Sigmoid colon (tissue), 4 donors: ENCODE measurements around the gene IRAG1.
A peak's percentile ranks its signal among the peaks of the same experiment; 100 is the strongest.

Experiments
- CTCF ChIP-seq, 4 experiments: fragments of 450-650 bp in 3 of 4; fragments of 200-600 bp in 1 of 4; IDR thresholded peaks; one replicate each; pipeline ENCODE4 v1.5.1; 2016 to 2019; ENCODE audit warnings: antibody characterized with exemption in 4 of 4, mild to moderate bottlenecking in 3 of 4, moderate library complexity in 2 of 4
- POLR2A ChIP-seq, 2 donors: fragments of 450-650 bp; IDR thresholded peaks; one replicate each; pipeline ENCODE4 v1.6.1; 2016; ENCODE audit warnings: antibody characterized with exemption in 2 of 2, mild to moderate bottlenecking in 2 of 2, moderate library complexity in 2 of 2
- POLR2AphosphoS5 ChIP-seq, 4 donors: sonication (generic); formaldehyde crosslinking; IDR thresholded peaks; one replicate each; pipeline ENCODE4 v1.6.1; 2017; ENCODE audit warnings: antibody characterized with exemption in 4 of 4

- TF ChIP-seq CTCF (IDR thresholded peaks at IDR 0.05) (peak; percentile 97 to 99 (median 98)), POLR2AphosphoS5 (IDR thresholded peaks at IDR 0.05) (peak in 2 of 4 donors; percentile 36 to 47), POLR2A (IDR thresholded peaks at IDR 0.05) (no peak)
These were observed 42.2 kb upstream of the IRAG1 start for GRCh38 chr11:10735481-10736475.
